Esophagus muscularis mucosa (tissue), 3 donors: ENCODE measurements around the gene LRP5.

Experiments
- CTCF ChIP-seq, 3 experiments: fragments of 200-600 bp in 2 of 3; fragments of 450-650 bp in 1 of 3; sonication (generic) in 2 of 3; IDR thresholded peaks; one replicate each; pipeline ENCODE4 v1.5.1; 2017 to 2019; ENCODE audit warnings: antibody characterized with exemption in 3 of 3, mild to moderate bottlenecking in 2 of 3, moderate library complexity in 1 of 3
- POLR2A ChIP-seq: fragments of 450-650 bp; IDR thresholded peaks from one replicate; pipeline ENCODE4 v1.6.1; 2017; ENCODE audit warnings: antibody characterized with exemption, moderate library complexity, mild to moderate bottlenecking, low read depth
- POLR2AphosphoS5 ChIP-seq, 2 donors: sonication (generic); formaldehyde crosslinking; IDR thresholded peaks; one replicate each; pipeline ENCODE4 v1.6.1; 2017; ENCODE audit warnings: antibody characterized with exemption in 2 of 2

GRCh38 chr11:68446046-68446725, 133.8 kb downstream of the LRP5 start:
- TF ChIP-seq CTCF (IDR thresholded peaks at IDR 0.05) (no peak), POLR2AphosphoS5 (IDR thresholded peaks at IDR 0.05) (no peak), POLR2A (no peak)
